ENCODE data around the gene SH3D19.
"Not testable (repeated sequence)": the region's sequence is repeated elsewhere in the genome, so short reads cannot be mapped to it uniquely, and the experiment has no call there.

Gene SH3D19

GRCh38 chr4:151325111-151325948, at the start of gene SH3D19:
TSS of gene SH3D19 (minus strand) at chr4:151325605. CDS start at chr4:151325352, 253 bp downstream.
- DNase-seq = peak in 1 of 2 experiments; percentile 9

- DNase-seq = peak; percentile 82 to 85
Observed at GRCh38 chr4:151362404-151363164, 37.2 kb upstream of the SH3D19 start.

GRCh38 chr4:151361966-151362365, 36.6 kb upstream of the SH3D19 start:
- no peak for DNase-seq

GRCh38 chr4:151361126-151361525, 35.7 kb upstream of the SH3D19 start:
- no peak for DNase-seq

GRCh38 chr4:151359576-151359975, 34.2 kb upstream of the SH3D19 start:
- DNase-seq = no peak

- DNase-seq = no peak
Observed at GRCh38 chr4:151358266-151358665, 32.9 kb upstream of the SH3D19 start.

GRCh38 chr4:151356510-151356909, 31.1 kb upstream of the SH3D19 start:
- no peak for DNase-seq

- DNase-seq = no peak
Observed at GRCh38 chr4:151355155-151355554, 29.8 kb upstream of the SH3D19 start.

- no peak for DNase-seq
Observed at GRCh38 chr4:151347490-151348235, 22.3 kb upstream of the SH3D19 start.

GRCh38 chr4:151344948-151345347, 19.5 kb upstream of the SH3D19 start:
- no peak for DNase-seq

GRCh38 chr4:151340751-151341385, 15.5 kb upstream of the SH3D19 start:
- no peak for DNase-seq

- DNase-seq = no peak
Observed at GRCh38 chr4:151339467-151339866, 14.1 kb upstream of the SH3D19 start.

- no peak for DNase-seq
Observed at GRCh38 chr4:151331276-151332042, 6.1 kb upstream of the SH3D19 start.

- no peak for DNase-seq
Observed at GRCh38 chr4:151329217-151330007, 4.0 kb upstream of the SH3D19 start.

- no peak for DNase-seq
Observed at GRCh38 chr4:151325949-151326246, 493 bp upstream of the SH3D19 start.

- peak; percentile 8 to 26 for DNase-seq
Observed at GRCh38 chr4:151324752-151325110, 674 bp downstream of the SH3D19 start.

- no peak for DNase-seq
Observed at GRCh38 chr4:151324124-151324751, 1.2 kb downstream of the SH3D19 start.

- DNase-seq = no peak
Observed at GRCh38 chr4:151323667-151324066, 1.7 kb downstream of the SH3D19 start.

- DNase-seq = no peak
Observed at GRCh38 chr4:151322570-151322969, 2.8 kb downstream of the SH3D19 start.

- DNase-seq = not testable (repeated sequence)
Observed at GRCh38 chr4:151322161-151322560, 3.2 kb downstream of the SH3D19 start.

- DNase-seq = no peak
Observed at GRCh38 chr4:151321586-151321985, 3.8 kb downstream of the SH3D19 start.

Measured in activated CD4-positive, alpha-beta T cell treated with anti-CD3 and anti-CD28 coated beads, Interleukin-2, amount 50 U/mL, for 48 hours (primary cell).